Chondrocyte (in vitro differentiated cells): ENCODE results near the gene MAP2K7. TPM values are rescaled to one million over a fixed set of nuclear protein-coding genes. Genes with fewer than 3 reads are reported as not detected.
"Not testable (repeated sequence)": the region's sequence is repeated elsewhere in the genome, so short reads cannot be mapped to it uniquely, and the experiment has no call there.

ENCODE experiments used
- DNase-seq: peaks from one replicate; pipeline ENCODE4 v3.0.0; 2021; ENCODE audit warnings: mixed read lengths, low spot score
- H3K27ac Mint-ChIP-seq: one replicate; pipeline ENCODE4 v1.8.0; 2021; ENCODE audit warnings: mild to moderate bottlenecking, moderate library complexity, mixed read lengths; ENCODE audit not compliant: unreplicated experiment
- H3K27me3 Mint-ChIP-seq: 2 replicates; pipeline ENCODE4 v1.8.0; 2021; ENCODE audit warnings: low read depth, mixed read lengths
- H3K36me3 Mint-ChIP-seq: 2 replicates; pipeline ENCODE4 v1.8.0; 2021; ENCODE audit warnings: low read depth, mixed read lengths
- H3K4me1 Mint-ChIP-seq: 2 replicates; pipeline ENCODE4 v1.8.0; 2021; ENCODE audit warnings: low read depth, mild to moderate bottlenecking, mixed read lengths
- H3K4me3 Mint-ChIP-seq: one replicate; pipeline ENCODE4 v1.8.0; 2021; ENCODE audit warnings: mild to moderate bottlenecking, moderate library complexity, mixed read lengths; ENCODE audit not compliant: unreplicated experiment
- H3K9me3 Mint-ChIP-seq: 2 replicates; pipeline ENCODE4 v1.8.0; 2021; ENCODE audit warnings: low read depth, mixed read lengths
- total RNA-seq: library from RNA; stranded (reverse); gene quantifications from 3 replicates; pipeline ENCODE4 v1.2.1, GENCODE V29; 2021
- TF ChIP-seq, protein P1 (sequence below): fragments of 200-600 bp; sonication (generic); IDR thresholded peaks from 2 replicates; pipeline ENCODE4 v1.5.0; 2021; ENCODE audit warnings: antibody characterized with exemption, mild to moderate bottlenecking, moderate library complexity

The MAP2K7 gene
- total RNA-seq, 1 donor from 2014 or later: 24.4 TPM

DNA sequence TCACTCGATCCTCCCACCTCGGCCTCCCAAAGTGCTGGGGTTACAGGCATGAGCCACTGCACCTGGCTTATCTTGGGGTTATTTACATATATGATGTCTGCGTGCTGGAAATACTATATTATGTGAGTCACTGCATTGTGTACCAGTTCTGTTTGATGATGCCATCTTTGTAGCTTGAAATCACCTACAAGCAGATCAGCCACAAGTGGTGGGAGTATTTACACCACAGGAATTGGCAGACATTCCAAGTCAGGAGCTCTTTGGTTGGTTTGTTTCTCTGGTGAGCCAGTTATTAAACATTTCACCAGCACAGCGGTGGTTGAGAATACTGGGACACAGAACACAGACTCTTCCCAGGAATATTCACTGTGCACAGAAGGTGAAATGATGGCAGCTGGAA, 44.3 kb downstream of the MAP2K7 start:
- Mint-ChIP-seq H3K36me3 (no peaks in the 10 kb centered on the region), H3K27me3 (no peaks in the 10 kb centered on the region), H3K27ac (no peak overlapping the region), H3K9me3 (no peaks in the 10 kb centered on the region), H3K4me3 (no peak overlapping the region), H3K4me1 (peaks cover 10% of the 10 kb centered on the region)
- DNase-seq: no peak
- TF ChIP-seq, protein P1, sequence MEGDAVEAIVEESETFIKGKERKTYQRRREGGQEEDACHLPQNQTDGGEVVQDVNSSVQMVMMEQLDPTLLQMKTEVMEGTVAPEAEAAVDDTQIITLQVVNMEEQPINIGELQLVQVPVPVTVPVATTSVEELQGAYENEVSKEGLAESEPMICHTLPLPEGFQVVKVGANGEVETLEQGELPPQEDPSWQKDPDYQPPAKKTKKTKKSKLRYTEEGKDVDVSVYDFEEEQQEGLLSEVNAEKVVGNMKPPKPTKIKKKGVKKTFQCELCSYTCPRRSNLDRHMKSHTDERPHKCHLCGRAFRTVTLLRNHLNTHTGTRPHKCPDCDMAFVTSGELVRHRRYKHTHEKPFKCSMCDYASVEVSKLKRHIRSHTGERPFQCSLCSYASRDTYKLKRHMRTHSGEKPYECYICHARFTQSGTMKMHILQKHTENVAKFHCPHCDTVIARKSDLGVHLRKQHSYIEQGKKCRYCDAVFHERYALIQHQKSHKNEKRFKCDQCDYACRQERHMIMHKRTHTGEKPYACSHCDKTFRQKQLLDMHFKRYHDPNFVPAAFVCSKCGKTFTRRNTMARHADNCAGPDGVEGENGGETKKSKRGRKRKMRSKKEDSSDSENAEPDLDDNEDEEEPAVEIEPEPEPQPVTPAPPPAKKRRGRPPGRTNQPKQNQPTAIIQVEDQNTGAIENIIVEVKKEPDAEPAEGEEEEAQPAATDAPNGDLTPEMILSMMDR: no peak

GRCh38 chr19:7953060-7953459, 49.4 kb downstream of the MAP2K7 start:
- Mint-ChIP-seq H3K9me3 (no peaks in the 10 kb centered on the region), H3K27me3 (no peaks in the 10 kb centered on the region), H3K27ac (no peak overlapping the region), H3K36me3 (peaks cover 3% of the 10 kb centered on the region), H3K4me3 (no peak overlapping the region), H3K4me1 (peaks cover 7% of the 10 kb centered on the region)
- DNase-seq: no peak
- TF ChIP-seq, protein P1: no peak

DNA sequence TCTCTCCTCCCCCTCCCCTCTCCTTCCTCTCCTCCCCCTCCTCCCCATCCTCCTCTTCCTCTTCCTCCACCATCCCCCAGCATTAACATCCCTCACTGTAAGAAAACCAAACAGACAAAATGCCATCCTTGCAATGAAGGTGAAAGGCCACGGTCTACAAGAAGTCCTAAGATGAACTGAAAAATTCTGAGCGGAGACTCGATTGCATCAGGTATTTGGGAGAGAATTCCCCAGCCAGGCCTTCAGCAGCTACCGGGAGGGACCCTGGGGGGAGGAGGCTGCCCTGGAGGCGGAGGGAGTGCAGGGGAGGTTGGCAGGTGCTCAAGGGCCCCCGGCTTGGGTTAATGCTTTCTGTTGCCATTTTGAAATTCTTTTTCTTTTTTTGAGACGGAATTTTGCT, 49.9 kb downstream of the MAP2K7 start:
- peaks cover 7% of the 10 kb centered on the region for H3K4me1 Mint-ChIP-seq
- no peak for DNase-seq
- no peak overlapping the region for H3K27ac Mint-ChIP-seq
- no peak overlapping the region for H3K4me3 Mint-ChIP-seq
- H3K9me3 Mint-ChIP-seq: no peaks in the 10 kb centered on the region
- TF ChIP-seq, protein P1: no peak
- H3K27me3 Mint-ChIP-seq: no peaks in the 10 kb centered on the region
- peaks cover 3% of the 10 kb centered on the region for H3K36me3 Mint-ChIP-seq

DNA sequence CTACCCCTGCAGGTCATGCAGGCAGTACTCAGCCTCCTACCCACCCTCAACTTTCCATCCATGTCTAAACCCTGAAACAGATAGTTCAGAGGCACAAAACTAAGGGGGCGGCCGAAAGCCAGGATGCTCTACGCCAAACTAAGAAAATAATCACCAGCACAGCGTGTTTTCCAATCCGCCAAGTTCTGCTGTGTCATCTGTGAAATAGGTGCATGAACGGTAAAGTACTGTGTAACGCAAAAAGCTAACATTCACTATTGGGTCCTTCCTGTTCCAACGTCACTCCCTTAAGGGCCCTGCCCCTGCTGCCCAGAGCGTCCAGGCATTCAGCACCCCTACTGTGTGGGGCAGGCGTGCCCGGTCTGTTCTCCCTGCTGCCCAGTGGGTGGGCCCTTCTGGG, 52.0 kb downstream of the MAP2K7 start:
- no peak for DNase-seq
- Mint-ChIP-seq H3K27ac (no peak overlapping the region), H3K4me3 (no peak overlapping the region), H3K36me3 (peaks cover 3% of the 10 kb centered on the region), H3K9me3 (no peaks in the 10 kb centered on the region), H3K27me3 (no peaks in the 10 kb centered on the region), H3K4me1 (peaks cover 7% of the 10 kb centered on the region)
- TF ChIP-seq, protein P1: no peak

DNA sequence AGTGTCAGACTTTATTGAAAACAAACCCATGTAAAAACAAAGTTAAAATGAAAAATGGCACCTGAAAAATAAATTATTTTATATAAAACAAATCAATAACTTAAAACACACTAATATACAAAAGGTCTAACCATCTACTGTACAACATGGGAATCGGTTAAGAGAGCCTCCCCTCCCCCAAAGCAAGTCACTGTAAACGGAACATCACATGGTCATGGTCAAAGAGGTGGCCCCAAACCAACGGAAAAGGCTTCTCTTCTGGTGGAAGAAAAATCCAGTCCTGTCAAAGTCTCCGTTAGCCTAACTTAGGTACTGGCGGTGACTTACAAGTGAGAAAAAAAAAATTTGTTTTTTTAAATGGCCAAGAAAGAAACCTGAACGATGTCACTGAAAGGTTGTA, 55.5 kb downstream of the MAP2K7 start:
- Mint-ChIP-seq H3K27me3 (no peaks in the 10 kb centered on the region), H3K4me3 (no peak overlapping the region)
- DNase-seq: no peak

GRCh38 chr19:7961082-7961481, 57.4 kb downstream of the MAP2K7 start:
- H3K27ac Mint-ChIP-seq, H3K4me3 Mint-ChIP-seq, DNase-seq, H3K9me3 Mint-ChIP-seq, H3K4me1 Mint-ChIP-seq, H3K27me3 Mint-ChIP-seq: not testable (repeated sequence)
- H3K36me3 Mint-ChIP-seq: peaks cover 14% of the 10 kb centered on the region

More for the DNA sequence above, 55.5 kb downstream of the MAP2K7 start:
- no peaks in the 10 kb centered on the region for H3K4me1 Mint-ChIP-seq
- H3K9me3 Mint-ChIP-seq: no peaks in the 10 kb centered on the region
- H3K36me3 Mint-ChIP-seq: peaks cover 9% of the 10 kb centered on the region
- TF ChIP-seq, protein P1: no peak
- H3K27ac Mint-ChIP-seq: no peak overlapping the region
